DOHH2 (cell line): ENCODE results near the gene BCAS1.

Experiments used
- H3F3A ChIP-seq: fragments of 200-600 bp; sonication (generic), shearing (Covaris generic); 2 replicates; pipeline ENCODE4 v1.6.0; 2016; ENCODE audit warnings: antibody characterized with exemption, mild to moderate bottlenecking; ENCODE audit not compliant: control insufficient read depth, insufficient read depth
- H3K27ac ChIP-seq: fragments of 200-600 bp; sonication (generic); 2 replicates; pipeline ENCODE4 v1.5.1; 2014; ENCODE audit warnings: low read depth, mild to moderate bottlenecking, low read length, moderate library complexity
- H3K27me3 ChIP-seq: fragments of 200-600 bp; sonication (generic); 2 replicates; pipeline ENCODE4 v1.6.1; 2014; ENCODE audit warnings: mild to moderate bottlenecking, low read length, mixed read lengths; ENCODE audit not compliant: control insufficient read depth
- H3K36me3 ChIP-seq: fragments of 200-600 bp; sonication (generic); 2 replicates; pipeline ENCODE4 v1.6.1; 2014; ENCODE audit warnings: mild to moderate bottlenecking, low read length, moderate library complexity, mixed read lengths; ENCODE audit not compliant: control insufficient read depth
- H3K4me1 ChIP-seq: fragments of 200-600 bp; sonication (generic); 2 replicates; pipeline ENCODE4 v1.6.1; 2014; ENCODE audit warnings: mild to moderate bottlenecking, low read length, mixed read lengths; ENCODE audit not compliant: control insufficient read depth
- H3K4me2 ChIP-seq: fragments of 200-600 bp; sonication (generic); 2 replicates; pipeline ENCODE4 v1.6.0; 2014; ENCODE audit warnings: mild to moderate bottlenecking, low read length, moderate library complexity
- H3K4me3 ChIP-seq: fragments of 200-600 bp; sonication (generic); 2 replicates; pipeline ENCODE4 v1.5.1; 2014; ENCODE audit warnings: mild to moderate bottlenecking, low read length, mixed read lengths
- H3K79me2 ChIP-seq: fragments of 200-600 bp; sonication (generic); 2 replicates; pipeline ENCODE4 v1.6.1; 2014; ENCODE audit warnings: mild to moderate bottlenecking, low read length, mixed read lengths; ENCODE audit not compliant: control insufficient read depth
- H3K9me2 ChIP-seq: fragments of 200-600 bp; sonication (generic); replicated peaks from 2 replicates; pipeline ENCODE4 v1.6.1; 2014; ENCODE audit warnings: mild to moderate bottlenecking, low read length, mixed read lengths; ENCODE audit not compliant: control insufficient read depth
- H3K9me3 ChIP-seq: fragments of 200-600 bp; sonication (generic); 2 replicates; pipeline ENCODE4 v1.6.1; 2014; ENCODE audit warnings: antibody characterized with exemption, low read length, mixed read lengths; ENCODE audit not compliant: control insufficient read depth, insufficient read depth
- H4K20me1 ChIP-seq: fragments of 200-600 bp; sonication (generic); 2 replicates; pipeline ENCODE4 v1.6.0; 2014; ENCODE audit warnings: low read depth, mild to moderate bottlenecking, antibody characterized with exemption, low read length, moderate library complexity; ENCODE audit not compliant: control insufficient read depth, insufficient read depth
- EZH2phosphoT487 ChIP-seq: fragments of 200-600 bp; sonication (generic); IDR thresholded peaks from 2 replicates; pipeline ENCODE4 v1.6.1; 2017; ENCODE audit warnings: borderline replicate concordance, mild to moderate bottlenecking, antibody characterized with exemption, low read length, moderate library complexity, mixed read lengths
- TF ChIP-seq, protein P1 (sequence below): fragments of 200-600 bp; sonication (generic); IDR thresholded peaks from one replicate; pipeline ENCODE4 v1.5.1; 2014; ENCODE audit warnings: antibody characterized with exemption, mild to moderate bottlenecking, low read depth, low read length; ENCODE audit not compliant: poor library complexity, severe bottlenecking

Gene BCAS1

DNA sequence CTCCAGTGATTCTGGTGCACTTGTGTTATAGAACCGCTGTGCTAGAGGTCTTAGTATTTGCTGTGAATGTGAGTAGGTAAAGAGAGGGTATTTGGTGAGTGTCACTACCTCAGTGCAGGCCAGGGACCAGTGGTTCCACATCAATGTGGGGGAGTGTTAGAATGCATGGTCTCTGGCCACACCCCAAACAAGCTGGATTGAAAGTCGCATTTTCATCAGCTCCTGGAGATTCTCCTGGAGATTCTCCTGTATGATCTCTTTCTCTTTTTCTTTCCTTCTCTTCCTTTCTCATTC lies 26.8 kb upstream of the BCAS1 start:
- Histone ChIP-seq H3K27ac (no peak overlapping the region), H3K79me2 (no peaks in the 10 kb centered on the region), H3K4me3 (no peak overlapping the region), H3K4me1 (no peaks in the 10 kb centered on the region), H3K36me3 (no peaks in the 10 kb centered on the region), H3K27me3 (0 out of 2 replicates have a peak, but pooled peaks cover 4% of the 10 kb centered on the region), H4K20me1 (no peaks in the 10 kb centered on the region), H3F3A (no peaks in the 10 kb centered on the region), H3K9me3 (no peaks in the 10 kb centered on the region), H3K9me2 (no peaks in the 10 kb centered on the region), H3K4me2 (no peak overlapping the region)
- no peak for TF ChIP-seq EZH2phosphoT487
- TF ChIP-seq, protein P1, sequence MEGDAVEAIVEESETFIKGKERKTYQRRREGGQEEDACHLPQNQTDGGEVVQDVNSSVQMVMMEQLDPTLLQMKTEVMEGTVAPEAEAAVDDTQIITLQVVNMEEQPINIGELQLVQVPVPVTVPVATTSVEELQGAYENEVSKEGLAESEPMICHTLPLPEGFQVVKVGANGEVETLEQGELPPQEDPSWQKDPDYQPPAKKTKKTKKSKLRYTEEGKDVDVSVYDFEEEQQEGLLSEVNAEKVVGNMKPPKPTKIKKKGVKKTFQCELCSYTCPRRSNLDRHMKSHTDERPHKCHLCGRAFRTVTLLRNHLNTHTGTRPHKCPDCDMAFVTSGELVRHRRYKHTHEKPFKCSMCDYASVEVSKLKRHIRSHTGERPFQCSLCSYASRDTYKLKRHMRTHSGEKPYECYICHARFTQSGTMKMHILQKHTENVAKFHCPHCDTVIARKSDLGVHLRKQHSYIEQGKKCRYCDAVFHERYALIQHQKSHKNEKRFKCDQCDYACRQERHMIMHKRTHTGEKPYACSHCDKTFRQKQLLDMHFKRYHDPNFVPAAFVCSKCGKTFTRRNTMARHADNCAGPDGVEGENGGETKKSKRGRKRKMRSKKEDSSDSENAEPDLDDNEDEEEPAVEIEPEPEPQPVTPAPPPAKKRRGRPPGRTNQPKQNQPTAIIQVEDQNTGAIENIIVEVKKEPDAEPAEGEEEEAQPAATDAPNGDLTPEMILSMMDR: no peak

DNA sequence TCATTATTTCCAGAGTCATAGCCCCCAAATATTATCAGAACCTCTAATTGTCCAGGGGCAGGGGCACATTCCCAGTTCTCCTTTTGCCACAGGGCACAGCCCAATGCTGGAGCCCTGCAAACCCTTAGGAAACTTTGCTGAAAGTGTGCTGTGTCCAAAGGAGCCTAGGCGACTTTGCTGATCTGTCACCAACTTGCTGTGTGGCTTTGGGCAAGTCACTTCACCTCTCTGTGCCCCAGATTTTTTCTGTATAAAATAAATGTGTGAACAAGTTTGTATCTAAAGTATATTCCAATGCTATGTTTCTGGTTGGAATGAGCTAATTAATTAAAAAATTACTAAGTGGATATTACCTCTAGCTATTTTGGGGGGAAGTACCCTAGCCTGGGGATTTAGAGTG lies 25.4 kb upstream of the BCAS1 start:
- Histone ChIP-seq H3K9me3 (no peaks in the 10 kb centered on the region), H3F3A (no peaks in the 10 kb centered on the region), H3K9me2 (no peaks in the 10 kb centered on the region), H3K27me3 (0 out of 2 replicates have a peak, but pooled peaks cover 4% of the 10 kb centered on the region), H3K4me1 (peaks cover 2% of the 10 kb centered on the region), H4K20me1 (no peaks in the 10 kb centered on the region), H3K79me2 (no peaks in the 10 kb centered on the region), H3K36me3 (no peaks in the 10 kb centered on the region), H3K4me3 (no peak overlapping the region), H3K27ac (no peak overlapping the region), H3K4me2 (no peak overlapping the region)
- no peak for TF ChIP-seq EZH2phosphoT487
- TF ChIP-seq, protein P1: no peak

DNA sequence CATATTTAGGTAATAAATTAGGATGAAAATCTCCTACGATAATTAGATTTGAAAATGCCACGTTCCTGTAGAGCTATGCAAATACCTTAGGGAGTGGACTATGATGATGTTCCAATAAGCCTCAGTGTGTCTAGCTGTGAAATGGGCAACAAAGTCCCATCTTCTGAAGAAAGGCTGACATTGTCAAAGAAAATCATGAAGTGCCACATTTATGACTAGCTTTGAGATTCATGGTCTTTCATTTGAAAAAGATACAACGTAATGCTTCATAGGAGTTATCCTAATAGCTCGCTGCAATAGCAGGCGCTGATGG lies 23.8 kb upstream of the BCAS1 start:
- Histone ChIP-seq H3K4me3 (no peak overlapping the region), H3K4me2 (no peak overlapping the region), H3K27ac (no peak overlapping the region), H3K9me3 (no peaks in the 10 kb centered on the region), H3F3A (no peaks in the 10 kb centered on the region), H3K4me1 (peaks cover 10% of the 10 kb centered on the region), H3K27me3 (0 out of 2 replicates have a peak, but pooled peaks cover 10% of the 10 kb centered on the region), H4K20me1 (no peaks in the 10 kb centered on the region), H3K79me2 (no peaks in the 10 kb centered on the region), H3K9me2 (no peaks in the 10 kb centered on the region), H3K36me3 (no peaks in the 10 kb centered on the region)
- TF ChIP-seq, protein P1: no peak
- TF ChIP-seq EZH2phosphoT487: no peak
